Measurements from ENCODE around the gene RAB3B.

The RAB3B gene

DNA sequence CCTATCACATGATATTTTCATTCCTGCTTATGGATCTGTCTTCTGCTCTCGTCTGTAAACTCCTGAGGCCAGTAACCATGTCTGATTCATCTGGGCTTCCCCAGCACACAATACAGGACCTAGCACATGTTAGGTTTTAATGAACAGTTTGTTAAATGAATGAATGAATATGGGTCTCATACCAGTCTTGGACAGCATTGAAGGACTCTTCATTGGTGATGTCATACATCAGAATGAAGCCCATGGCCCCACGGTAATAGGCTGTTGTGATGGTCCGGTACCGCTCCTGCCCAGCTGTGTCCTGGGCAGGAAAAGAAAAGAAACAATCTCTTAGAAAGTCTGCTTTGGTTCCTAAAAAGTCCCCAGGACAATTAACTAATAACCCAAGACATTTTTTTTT is 53.4 kb downstream of the RAB3B start:
- no peak for DNase-seq
- no peaks in the 10 kb centered on the region for H3K4me1 Mint-ChIP-seq
- no peak overlapping the region for H3K4me3 Mint-ChIP-seq
- no peak overlapping the region for H3K27ac Mint-ChIP-seq
- H3K27me3 Mint-ChIP-seq (ENCODE audit: low read depth, poor library complexity), result peaks cover 3% of the 10 kb centered on the region
- peaks cover 23% of the 10 kb centered on the region for H3K36me3 Mint-ChIP-seq (ENCODE audit: low read depth)
- TF ChIP-seq, protein P1, sequence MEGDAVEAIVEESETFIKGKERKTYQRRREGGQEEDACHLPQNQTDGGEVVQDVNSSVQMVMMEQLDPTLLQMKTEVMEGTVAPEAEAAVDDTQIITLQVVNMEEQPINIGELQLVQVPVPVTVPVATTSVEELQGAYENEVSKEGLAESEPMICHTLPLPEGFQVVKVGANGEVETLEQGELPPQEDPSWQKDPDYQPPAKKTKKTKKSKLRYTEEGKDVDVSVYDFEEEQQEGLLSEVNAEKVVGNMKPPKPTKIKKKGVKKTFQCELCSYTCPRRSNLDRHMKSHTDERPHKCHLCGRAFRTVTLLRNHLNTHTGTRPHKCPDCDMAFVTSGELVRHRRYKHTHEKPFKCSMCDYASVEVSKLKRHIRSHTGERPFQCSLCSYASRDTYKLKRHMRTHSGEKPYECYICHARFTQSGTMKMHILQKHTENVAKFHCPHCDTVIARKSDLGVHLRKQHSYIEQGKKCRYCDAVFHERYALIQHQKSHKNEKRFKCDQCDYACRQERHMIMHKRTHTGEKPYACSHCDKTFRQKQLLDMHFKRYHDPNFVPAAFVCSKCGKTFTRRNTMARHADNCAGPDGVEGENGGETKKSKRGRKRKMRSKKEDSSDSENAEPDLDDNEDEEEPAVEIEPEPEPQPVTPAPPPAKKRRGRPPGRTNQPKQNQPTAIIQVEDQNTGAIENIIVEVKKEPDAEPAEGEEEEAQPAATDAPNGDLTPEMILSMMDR (IDR thresholded peaks at IDR 0.05), result no peak
- peaks cover 19% of the 10 kb centered on the region for H3K9me3 Mint-ChIP-seq

DNA sequence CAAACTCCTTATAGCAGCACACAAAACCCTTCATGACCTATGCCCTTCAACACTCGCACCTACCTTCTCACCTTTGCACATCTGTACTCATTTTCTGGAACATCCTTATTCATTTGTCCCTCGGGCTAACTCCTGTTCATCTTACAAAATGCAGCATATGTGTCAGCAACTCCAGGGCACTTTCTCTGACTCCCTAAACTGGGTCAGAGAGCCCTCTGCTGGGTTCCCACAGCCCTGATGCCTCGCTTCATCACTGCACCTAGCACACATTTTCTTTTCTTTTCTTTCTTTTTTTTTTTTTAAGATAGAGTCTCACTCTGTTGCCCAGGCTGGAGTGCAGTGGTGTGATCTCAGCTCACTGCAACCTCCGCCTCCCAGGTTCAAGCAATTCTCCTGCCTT is 54.0 kb downstream of the RAB3B start:
- peaks cover 13% of the 10 kb centered on the region for H3K9me3 Mint-ChIP-seq

DNA sequence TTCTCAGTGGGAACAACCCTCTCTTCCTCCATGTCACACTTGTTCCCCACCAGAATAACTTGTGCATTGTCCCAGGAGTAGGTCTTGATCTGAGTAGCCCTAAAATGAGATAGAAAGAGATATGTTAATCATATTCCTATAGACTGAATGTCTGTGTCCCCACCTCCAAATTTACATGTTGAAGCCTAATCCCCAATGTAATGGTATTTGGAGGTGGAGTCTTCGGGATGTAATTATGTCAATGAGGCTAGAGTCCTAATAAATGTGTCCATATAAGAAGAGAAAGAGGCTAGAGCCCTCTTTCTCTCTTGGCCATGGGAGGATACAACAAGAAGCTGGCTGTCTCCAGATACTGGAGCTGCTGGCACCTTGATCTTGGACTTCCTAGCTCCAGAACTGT is 57.2 kb downstream of the RAB3B start:
- TF ChIP-seq, protein P1 (IDR thresholded peaks at IDR 0.05), result no peak
- no peak overlapping the region for H3K4me3 Mint-ChIP-seq
- H3K27ac Mint-ChIP-seq, result no peak overlapping the region
- H3K27me3 Mint-ChIP-seq (ENCODE audit: low read depth, poor library complexity), result peaks cover 6% of the 10 kb centered on the region
- H3K9me3 Mint-ChIP-seq, result no peaks in the 10 kb centered on the region
- peaks cover 5% of the 10 kb centered on the region for H3K36me3 Mint-ChIP-seq (ENCODE audit: low read depth)
- no peak for DNase-seq
- H3K4me1 Mint-ChIP-seq, result peaks cover 7% of the 10 kb centered on the region

More for the DNA sequence above, 54.0 kb downstream of the RAB3B start:
- H3K4me3 Mint-ChIP-seq, result no peak overlapping the region
- peaks cover 18% of the 10 kb centered on the region for H3K36me3 Mint-ChIP-seq (ENCODE audit: low read depth)
- no peak for DNase-seq
- H3K4me1 Mint-ChIP-seq, result peaks cover 1% of the 10 kb centered on the region
- H3K27me3 Mint-ChIP-seq (ENCODE audit: low read depth, poor library complexity), result peaks cover 6% of the 10 kb centered on the region
- H3K27ac Mint-ChIP-seq, result no peak overlapping the region
- TF ChIP-seq, protein P1 (IDR thresholded peaks at IDR 0.05), result no peak

DNA sequence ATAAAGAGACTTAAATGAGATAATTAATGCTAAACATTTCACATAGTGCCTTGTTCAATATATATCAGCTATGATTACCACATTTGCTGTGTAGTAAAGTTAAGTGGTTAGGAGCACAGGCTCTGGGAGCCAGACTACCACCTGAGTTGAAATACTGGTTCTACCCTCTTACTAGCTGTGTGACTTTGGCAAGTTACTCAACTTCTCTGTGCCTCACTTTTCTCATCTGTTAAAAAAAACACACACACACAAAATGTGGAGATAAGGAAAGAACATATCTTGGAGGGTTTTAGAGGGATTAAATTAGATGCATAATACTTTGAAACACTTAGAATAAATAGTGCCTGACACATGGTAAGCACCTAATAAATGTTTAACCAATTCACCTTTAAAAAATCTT is 60.2 kb downstream of the RAB3B start:
- peaks cover 6% of the 10 kb centered on the region for H3K27me3 Mint-ChIP-seq (ENCODE audit: low read depth, poor library complexity)
- no peak for DNase-seq
- TF ChIP-seq, protein P1 (IDR thresholded peaks at IDR 0.05), result no peak
- no peak overlapping the region for H3K4me3 Mint-ChIP-seq
- no peak overlapping the region for H3K27ac Mint-ChIP-seq
- H3K36me3 Mint-ChIP-seq (ENCODE audit: low read depth), result peaks cover 5% of the 10 kb centered on the region
- no peaks in the 10 kb centered on the region for H3K9me3 Mint-ChIP-seq
- peaks cover 7% of the 10 kb centered on the region for H3K4me1 Mint-ChIP-seq

DNA sequence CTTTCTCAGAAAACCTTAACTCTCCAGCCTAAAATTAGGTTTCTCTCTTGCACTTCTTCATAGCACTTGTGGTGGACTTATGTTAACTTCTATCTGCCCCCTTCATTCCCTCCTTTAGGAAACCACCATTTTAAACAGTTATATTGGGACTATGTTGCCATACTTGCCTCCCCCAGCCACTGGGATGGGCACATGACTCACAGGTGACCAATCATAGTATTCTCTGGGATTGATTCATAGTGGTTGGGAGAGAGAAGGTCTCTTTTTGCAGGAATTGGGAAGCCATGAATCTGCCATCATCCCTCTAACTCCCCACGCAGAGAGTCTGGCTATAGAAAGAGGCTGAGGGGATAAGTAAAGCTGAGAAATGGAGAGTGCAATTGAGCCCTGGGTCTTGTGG is 61.6 kb downstream of the RAB3B start:
- no peaks in the 10 kb centered on the region for H3K9me3 Mint-ChIP-seq
- peaks cover 7% of the 10 kb centered on the region for H3K4me1 Mint-ChIP-seq
- no peak for DNase-seq
- H3K27me3 Mint-ChIP-seq (ENCODE audit: low read depth, poor library complexity), result peaks cover 4% of the 10 kb centered on the region
- peaks cover 5% of the 10 kb centered on the region for H3K36me3 Mint-ChIP-seq (ENCODE audit: low read depth)
- TF ChIP-seq, protein P1 (IDR thresholded peaks at IDR 0.05), result no peak
- H3K27ac Mint-ChIP-seq, result no peak overlapping the region
- H3K4me3 Mint-ChIP-seq, result no peak overlapping the region

DNA sequence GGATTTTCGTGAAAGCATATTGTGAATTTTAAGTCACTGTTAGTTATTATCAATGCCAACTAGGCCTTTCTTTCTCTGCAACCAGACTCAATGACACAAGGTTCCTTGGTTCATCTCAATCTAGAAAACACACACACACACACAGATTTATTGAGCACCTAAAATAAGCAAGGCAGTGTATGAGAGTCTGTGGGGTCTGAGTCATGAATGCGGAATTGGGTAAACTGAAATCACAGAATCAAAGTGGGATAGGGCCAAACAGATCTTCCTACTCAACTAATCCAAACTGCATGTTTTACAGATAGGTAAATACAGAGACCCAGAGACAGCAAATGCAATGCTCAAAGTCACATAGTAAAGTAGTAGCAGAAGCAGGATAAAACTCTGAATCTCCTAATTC is 63.5 kb downstream of the RAB3B start:
- DNase-seq, result no peak
- H3K27me3 Mint-ChIP-seq (ENCODE audit: low read depth, poor library complexity), result peaks cover 2% of the 10 kb centered on the region
- no peak overlapping the region for H3K27ac Mint-ChIP-seq
- no peaks in the 10 kb centered on the region for H3K9me3 Mint-ChIP-seq
- H3K36me3 Mint-ChIP-seq (ENCODE audit: low read depth), result no peaks in the 10 kb centered on the region
- peaks cover 7% of the 10 kb centered on the region for H3K4me1 Mint-ChIP-seq
- TF ChIP-seq, protein P1 (IDR thresholded peaks at IDR 0.05), result no peak
- H3K4me3 Mint-ChIP-seq, result no peak overlapping the region
